Measurements from ENCODE around the gene TTC24.
A peak's percentile ranks its signal among the peaks of the same experiment; 100 is the strongest.
"Not testable (repeated sequence)": the region's sequence is repeated elsewhere in the genome, so short reads cannot be mapped to it uniquely, and the experiment has no call there.

TTC24 gene

DNA sequence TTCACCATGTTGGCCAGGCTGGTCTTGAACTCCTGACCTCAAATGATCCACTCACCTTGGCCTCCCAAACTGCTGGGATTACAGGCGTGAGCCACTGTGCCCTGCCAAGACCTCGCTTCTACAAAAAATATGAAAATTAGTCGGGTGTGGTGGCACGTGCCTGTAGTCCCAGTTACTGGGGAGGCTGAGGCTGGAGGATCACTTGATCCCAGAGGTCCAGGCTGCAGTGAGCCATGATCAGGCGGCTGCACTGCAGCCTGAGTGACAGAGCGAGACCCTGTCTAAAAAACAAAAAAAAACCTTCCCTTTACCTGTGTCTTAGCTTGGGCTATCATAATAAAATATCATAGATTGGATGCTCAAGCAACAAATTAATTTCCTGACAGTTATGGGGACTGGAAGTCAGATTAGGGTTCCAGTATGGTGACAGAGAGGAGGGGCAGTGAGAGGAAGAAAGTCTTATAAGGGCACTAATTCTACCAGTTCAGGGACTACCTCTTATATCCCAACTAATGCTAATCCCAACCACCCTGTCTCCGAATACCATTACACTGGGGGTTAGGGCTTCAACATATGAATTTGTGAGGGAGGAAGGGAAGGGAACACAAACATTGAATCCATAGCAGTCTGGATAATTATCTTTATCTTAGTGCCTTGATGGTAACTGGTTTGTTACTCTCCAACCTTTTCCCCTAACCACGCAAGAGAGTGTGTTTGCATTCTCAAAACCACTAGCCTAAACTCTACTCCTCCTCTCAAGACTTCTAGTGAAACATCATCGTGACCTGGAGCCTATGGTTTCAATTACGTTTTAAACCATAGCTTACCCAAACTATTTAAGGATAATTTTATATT lies 11.0 kb downstream of the TTC24 start:
- DNase-seq, result no peak

GRCh38 chr1:156591181-156591431 lies 11.6 kb downstream of the TTC24 start:
- DNase-seq, result no peak

DNA sequence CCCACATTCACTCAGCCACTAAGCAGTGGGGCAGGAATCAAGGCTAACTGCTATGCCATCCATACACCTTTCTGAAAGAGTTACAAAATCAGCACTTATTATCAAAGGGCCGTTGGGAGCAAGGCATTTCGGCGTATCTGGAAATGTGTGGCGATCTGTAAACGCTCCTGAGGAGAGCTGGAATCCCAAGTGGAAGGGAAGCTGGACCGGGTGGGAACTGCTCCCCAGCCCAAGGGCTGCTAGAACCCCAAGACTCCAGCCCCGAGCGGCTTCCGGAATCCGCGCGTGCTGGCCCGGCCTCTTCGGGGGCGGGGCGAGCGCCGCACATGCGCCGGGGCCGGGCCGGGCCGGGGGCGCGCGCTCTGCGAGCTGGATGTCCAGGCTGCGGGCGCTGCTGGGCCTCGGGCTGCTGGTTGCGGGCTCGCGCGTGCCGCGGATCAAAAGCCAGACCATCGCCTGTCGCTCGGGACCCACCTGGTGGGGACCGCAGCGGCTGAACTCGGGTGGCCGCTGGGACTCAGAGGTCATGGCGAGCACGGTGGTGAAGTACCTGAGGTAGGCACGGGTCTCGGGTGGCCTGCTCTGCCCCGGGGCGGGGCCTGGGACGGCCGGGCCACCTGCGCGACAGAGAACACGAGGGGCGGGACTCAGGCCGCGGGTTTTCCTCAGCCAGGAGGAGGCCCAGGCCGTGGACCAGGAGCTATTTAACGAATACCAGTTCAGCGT lies 12.1 kb downstream of the TTC24 start, which contains the start of gene NAXE:
TSS of gene NAXE (plus strand) at position 345 of the 726 bp plus-strand sequence. CDS start at position 374, 29 bp downstream.
- peak; percentile 69 for DNase-seq

DNA sequence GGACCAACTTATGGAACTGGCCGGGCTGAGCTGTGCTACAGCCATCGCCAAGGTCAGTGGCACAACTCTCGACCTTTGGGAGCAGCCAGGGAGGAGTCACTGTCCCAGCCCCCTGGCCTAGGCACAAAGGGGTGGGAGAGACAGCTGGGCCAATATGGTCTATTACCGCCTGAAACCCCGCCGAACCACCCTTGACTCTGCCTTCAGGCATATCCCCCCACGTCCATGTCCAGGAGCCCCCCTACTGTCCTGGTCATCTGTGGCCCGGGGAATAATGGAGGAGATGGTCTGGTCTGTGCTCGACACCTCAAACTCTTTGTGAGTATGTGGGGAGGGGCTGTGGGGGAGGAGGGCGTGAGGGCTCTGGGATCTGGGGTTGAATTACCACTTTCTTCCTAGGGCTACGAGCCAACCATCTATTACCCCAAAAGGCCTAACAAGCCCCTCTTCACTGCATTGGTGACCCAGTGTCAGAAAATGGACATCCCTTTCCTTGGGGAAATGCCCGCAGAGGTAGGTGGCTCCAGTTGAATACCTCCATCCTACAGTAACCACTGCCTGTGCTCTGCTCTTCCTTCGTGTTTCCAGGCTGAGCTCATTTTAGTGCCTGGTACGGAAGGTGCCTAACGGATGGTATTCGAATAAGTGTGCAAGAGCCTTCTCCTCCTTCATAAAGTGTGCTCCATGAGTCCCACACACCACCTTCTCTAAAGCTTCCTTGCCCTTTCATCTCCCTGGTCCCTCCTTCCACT lies 12.8 kb downstream of the TTC24 start:
- DNase-seq, result no peak

- no peak for DNase-seq
Observed at GRCh38 chr1:156592910-156593660, 13.6 kb downstream of the TTC24 start.

DNA sequence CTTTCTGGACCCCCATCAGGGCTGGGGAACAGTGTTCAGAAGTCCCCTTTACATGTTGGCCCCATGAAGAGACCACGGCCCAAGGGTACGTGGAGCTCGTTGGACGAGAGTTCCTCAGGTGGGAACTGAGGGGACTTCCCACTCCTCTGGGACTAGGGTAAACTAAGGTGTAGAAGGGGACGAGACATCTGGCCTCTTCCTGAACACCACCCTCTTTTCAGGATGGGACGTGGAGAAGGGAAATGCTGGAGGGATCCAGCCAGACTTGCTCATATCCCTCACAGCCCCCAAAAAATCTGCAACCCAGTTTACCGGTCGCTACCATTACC lies 14.1 kb downstream of the TTC24 start:
- DNase-seq, result no peak

- no peak for DNase-seq
Observed at GRCh38 chr1:156594190-156594589, 14.7 kb downstream of the TTC24 start.

GRCh38 chr1:156595016-156595415 lies 15.5 kb downstream of the TTC24 start:
- no peak for DNase-seq

GRCh38 chr1:156596426-156596825 lies 16.9 kb downstream of the TTC24 start:
- DNase-seq, result no peak

DNA sequence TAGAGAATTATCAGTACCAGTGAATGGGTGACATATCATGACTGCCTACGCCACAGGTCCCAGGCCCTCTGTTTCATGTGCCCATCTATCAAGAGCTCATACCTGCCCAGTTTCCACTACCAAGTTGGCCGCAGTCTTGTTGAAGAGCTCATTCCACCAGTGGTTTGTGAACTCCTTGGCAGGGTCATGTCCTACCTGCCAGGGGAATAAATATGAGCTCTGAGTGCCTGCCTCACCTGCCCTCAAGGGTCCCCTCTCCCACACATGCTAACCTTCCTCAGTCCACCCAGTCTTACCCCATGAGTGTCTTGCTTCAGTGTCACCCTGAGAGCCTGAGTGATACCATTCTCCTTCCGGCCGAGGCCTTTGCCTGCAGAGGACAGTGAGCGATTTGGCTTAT lies 18.6 kb downstream of the TTC24 start:
- DNase-seq, result no peak

DNA sequence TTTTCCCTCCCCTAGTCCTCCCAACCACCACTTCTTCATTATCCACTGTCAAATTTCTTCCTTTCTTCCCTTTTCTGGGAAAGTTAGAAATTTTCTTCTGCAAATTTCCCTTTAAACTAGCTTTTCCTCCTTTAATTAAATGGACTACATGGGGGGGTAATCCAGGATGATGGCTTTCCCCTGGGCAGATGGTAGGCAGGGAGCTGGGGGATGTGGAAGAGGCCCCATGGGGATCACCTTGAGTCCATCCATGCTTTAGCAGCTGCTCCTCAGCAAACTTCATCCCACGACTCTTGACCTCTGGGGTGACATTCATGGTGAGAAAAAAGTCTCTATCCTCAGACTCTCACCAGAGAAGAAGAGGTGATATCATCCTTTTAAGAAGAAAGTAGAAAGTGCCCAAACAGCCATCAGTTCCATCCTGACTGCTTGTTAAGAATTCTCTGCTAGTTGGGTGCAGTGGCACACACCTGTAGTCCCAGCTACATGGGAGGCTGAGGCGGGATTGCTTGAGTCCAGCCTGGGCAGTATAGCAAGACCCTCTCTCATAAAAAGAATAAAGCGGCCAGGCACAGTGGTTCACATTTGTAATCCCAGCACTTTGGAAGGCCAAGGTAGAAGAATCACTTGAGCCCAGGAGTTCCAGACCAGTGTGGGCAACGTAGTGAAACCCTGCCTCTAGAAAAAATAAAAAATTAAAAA lies 19.4 kb downstream of the TTC24 start:
- DNase-seq, result no peak

GRCh38 chr1:156599811-156600210 lies 20.3 kb downstream of the TTC24 start:
- peak; percentile 47 for DNase-seq

DNA sequence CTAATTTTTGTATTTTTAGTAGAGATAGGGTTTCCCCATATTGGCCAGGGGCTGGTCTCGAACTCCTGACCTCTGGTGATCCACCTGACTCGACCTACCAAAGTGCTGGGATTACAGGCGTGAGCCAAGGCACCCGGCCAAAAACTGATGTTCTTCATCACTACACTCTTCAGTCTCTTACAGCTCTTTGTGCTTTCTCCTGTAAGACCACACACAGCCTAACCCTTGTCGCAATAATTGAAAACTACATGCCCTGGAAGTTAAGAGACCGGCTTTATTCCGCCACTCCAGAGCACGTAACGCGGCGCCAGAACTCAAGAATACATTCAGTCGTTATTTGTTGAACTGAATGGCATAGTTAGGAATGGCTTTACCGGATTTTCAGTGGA lies 21.2 kb downstream of the TTC24 start:
- DNase-seq, result peak; percentile 8

- peak; percentile 88 for DNase-seq
Observed at GRCh38 chr1:156601122-156601830, 21.8 kb downstream of the TTC24 start, which contains the start of gene GPATCH4. TSS of gene GPATCH4 (minus strand) at chr1:156601479.

DNA sequence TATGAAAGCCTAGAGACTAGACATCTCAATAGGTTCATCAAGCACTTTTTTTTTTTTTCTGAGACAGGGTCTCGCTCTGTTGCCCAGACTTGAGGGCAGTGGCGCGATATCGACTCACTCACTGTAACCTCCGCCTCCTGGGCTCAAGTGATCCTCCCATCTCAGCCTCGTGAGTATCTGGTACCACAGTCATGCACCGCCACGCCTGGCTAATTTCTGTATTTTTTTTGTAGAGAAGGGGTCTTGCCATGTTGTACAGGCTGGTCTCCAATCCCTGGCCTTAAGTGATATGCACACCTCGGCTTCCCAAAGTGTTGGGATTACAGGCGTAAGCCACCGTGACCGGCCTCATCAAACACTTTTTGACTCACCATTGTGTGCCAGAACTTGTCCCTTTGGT lies 22.4 kb downstream of the TTC24 start:
- DNase-seq, result no peak

DNA sequence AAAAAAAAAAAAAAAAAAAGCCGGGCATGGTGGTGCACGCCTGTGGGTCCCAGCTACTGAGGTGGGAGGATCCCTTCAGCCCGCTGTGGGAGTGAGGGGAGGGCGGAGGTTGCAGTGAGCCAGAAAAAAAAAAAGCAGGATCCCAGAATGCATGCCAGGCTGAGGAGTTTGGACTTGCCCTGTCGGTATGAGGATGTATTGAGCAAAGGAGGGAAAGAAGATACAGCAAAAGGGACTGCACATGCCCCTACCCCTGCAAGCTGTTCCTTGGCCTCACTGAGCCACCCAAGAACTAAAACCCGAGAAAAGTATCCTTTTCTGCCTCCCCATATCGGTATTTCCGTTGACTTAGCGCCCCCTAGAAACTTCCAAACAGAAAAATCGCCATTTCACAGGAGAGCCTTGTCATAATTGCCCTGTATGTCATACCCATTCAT lies 23.1 kb downstream of the TTC24 start:
- peak; percentile 42 for DNase-seq

DNA sequence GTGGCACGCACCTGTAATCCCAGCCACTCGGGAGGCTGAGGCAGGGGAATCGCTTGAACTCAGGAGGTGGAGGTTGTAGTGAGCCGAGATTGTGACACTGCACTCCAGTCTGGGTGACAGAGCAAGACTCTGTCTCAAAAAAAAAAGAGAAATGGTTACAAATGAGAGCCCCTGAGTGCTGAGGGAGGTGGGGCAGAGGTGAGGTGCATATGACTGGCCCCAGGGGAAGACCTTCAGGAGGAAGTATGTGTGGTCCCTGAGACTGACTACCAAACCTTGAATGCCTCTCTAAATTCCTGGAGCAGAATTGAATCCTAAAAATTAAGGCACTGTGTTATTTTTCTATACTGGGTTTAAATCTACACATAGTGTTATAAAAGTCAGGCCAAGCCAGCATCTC lies 27.8 kb downstream of the TTC24 start:
- DNase-seq, result not testable (repeated sequence)

DNA sequence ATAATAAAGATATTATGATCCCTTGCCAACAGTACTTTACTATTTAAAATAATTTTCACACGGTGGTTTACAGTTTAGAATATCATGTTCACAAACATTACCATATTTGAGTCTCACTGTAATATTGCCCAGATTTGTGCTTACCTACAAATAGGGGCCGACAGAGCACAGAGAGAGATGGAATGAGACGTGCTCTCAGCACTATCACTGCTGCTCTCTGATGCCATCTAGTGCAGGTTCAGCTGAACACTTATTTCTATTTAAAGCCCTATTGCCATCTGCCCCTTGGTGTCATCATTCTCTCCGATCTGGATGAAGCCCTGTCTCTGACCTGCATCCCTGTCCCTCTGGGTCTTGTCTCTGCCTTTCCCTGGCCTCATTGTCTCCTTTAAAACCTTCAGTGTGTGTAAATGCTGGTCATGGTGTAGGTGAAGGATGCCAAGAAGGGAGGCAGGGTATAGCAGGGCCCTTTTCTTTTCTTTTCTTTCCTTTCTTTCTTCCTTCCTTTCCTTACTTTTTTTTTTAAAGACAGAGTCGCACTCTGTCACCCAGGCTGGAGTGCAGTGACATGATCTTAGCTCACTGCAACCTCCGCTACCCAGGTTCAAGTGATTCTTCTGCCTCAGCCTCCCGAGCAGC lies 28.6 kb downstream of the TTC24 start:
- peak; percentile 80 for DNase-seq

DNA sequence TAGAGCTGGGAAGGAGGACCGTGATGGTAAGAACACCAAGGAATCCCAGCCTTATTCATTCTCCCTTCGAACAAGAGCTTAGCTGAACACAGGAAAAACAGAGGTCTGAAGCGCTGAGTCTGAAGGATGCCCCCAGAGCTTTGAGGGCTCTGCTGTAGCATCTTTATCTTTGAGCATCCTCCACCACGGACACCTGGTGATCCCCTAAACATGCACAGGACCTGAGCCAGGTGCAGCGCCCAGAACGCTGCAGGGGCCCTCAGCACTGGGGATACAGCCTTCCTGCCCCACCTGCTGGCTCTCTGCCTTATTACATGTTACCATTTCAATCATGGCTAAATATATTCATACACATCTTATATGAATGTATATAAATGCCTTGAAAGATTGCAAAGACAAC lies 29.5 kb downstream of the TTC24 start:
- DNase-seq, result peak; percentile 68

GRCh38 chr1:156610072-156610471 lies 30.5 kb downstream of the TTC24 start:
- not testable (repeated sequence) for DNase-seq

- no peak for DNase-seq
Observed at GRCh38 chr1:156612666-156613065, 33.1 kb downstream of the TTC24 start.

Measured in CD4-positive, alpha-beta T cell treated with Interleukin-21 for 1 hour (primary cell).